Subcutaneous abdominal adipose tissue (tissue), 5 donors: ENCODE data around the gene NRIP2.

Source experiments
- H3K27ac ChIP-seq: one replicate; pipeline ENCODE4 v1.7.0; 2013; ENCODE audit warnings: low read depth, mild to moderate bottlenecking, inconsistent platforms, low read length, moderate library complexity
- H3K27me3 ChIP-seq, 5 donors: one replicate each; pipeline ENCODE4 v1.7.0; 2013; ENCODE audit warnings: low read length in 5 of 5, inconsistent platforms in 1 of 5; ENCODE audit not compliant: control insufficient read depth in 5 of 5, insufficient read depth in 4 of 5
- H3K36me3 ChIP-seq, 5 donors: one replicate each; pipeline ENCODE4 v1.7.0; 2013; ENCODE audit warnings: low read length in 5 of 5; ENCODE audit not compliant: control insufficient read depth in 5 of 5, insufficient read depth in 5 of 5
- H3K4me1 ChIP-seq, 5 donors: one replicate each; pipeline ENCODE4 v1.7.0; 2013; ENCODE audit warnings: low read length in 5 of 5, mild to moderate bottlenecking in 3 of 5, moderate library complexity in 1 of 5; ENCODE audit not compliant: control insufficient read depth in 5 of 5, insufficient read depth in 5 of 5
- H3K4me3 ChIP-seq, 5 donors: one replicate each; pipeline ENCODE4 v1.7.0; 2013; ENCODE audit warnings: low read length in 5 of 5, low read depth in 1 of 5
- H3K9ac ChIP-seq, 5 donors: one replicate each; pipeline ENCODE4 v1.7.0; 2013; ENCODE audit warnings: low read length in 5 of 5, mild to moderate bottlenecking in 4 of 5, moderate library complexity in 3 of 5
- H3K9me3 ChIP-seq, 5 donors: one replicate each; pipeline ENCODE4 v1.7.0; 2013; ENCODE audit warnings: low read length in 5 of 5; ENCODE audit not compliant: control insufficient read depth in 5 of 5
- donor health status: healthy.
- donor health status: healthy.
- donor health status: healthy.
- donor health status: healthy.
- donor health status: healthy.

The NRIP2 gene

GRCh38 chr12:2797721-2798418 is 37.0 kb downstream of the NRIP2 start:
- H3K27me3 ChIP-seq = no peaks in the 10 kb centered on the region
- no peaks in the 10 kb centered on the region for H3K9me3 ChIP-seq
- no peak overlapping the region for H3K4me3 ChIP-seq
- peaks cover 7 to 54% (median 54%) of the 10 kb centered on the region in 5 donors for H3K36me3 ChIP-seq
- H3K9ac ChIP-seq = no peak overlapping the region
- peak overlapping the region; percentile 18 for H3K27ac ChIP-seq
- H3K4me1 ChIP-seq = peaks cover 7 to 34% (median 29%) of the 10 kb centered on the region in 5 donors

GRCh38 chr12:2796187-2796666 is 38.6 kb downstream of the NRIP2 start:
- peaks cover 7 to 42% (median 40%) of the 10 kb centered on the region in 5 donors for H3K36me3 ChIP-seq
- peak overlapping the region; percentile 33 to 86 (median 79) for H3K9ac ChIP-seq
- H3K4me3 ChIP-seq = peak overlapping the region; percentile 80 to 89 (median 84)
- peak overlapping the region; percentile 70 for H3K27ac ChIP-seq
- H3K9me3 ChIP-seq = no peaks in the 10 kb centered on the region
- no peaks in the 10 kb centered on the region for H3K27me3 ChIP-seq
- peaks cover 7 to 32% (median 29%) of the 10 kb centered on the region in 5 donors for H3K4me1 ChIP-seq

- Histone ChIP-seq H3K4me3 (peak overlapping the region; percentile 80 to 89 (median 84)), H3K9ac (peak overlapping the region in 4 of 5 donors; percentile 72 to 86 (median 80)), H3K27me3 (no peaks in the 10 kb centered on the region), H3K4me1 (peaks cover 10 to 30% (median 27%) of the 10 kb centered on the region in 5 donors), H3K27ac (peak overlapping the region; percentile 88), H3K36me3 (peaks cover 7 to 36% (median 33%) of the 10 kb centered on the region in 5 donors), H3K9me3 (no peaks in the 10 kb centered on the region)
Observed at GRCh38 chr12:2795291-2796186, 39.3 kb downstream of the NRIP2 start.

GRCh38 chr12:2794736-2795289 is 40.0 kb downstream of the NRIP2 start, which contains the start of gene FKBP4:
TSS of gene FKBP4 (plus strand) at chr12:2794970. CDS start at chr12:2795140, 170 bp downstream.
- Histone ChIP-seq H3K4me3 (peak within 1 kb of the TSS; percentile 26 to 89 (median 84)), H3K27ac (peak within 1 kb of the TSS; percentile 88), H3K36me3 (peaks cover 7 to 29% (median 25%) of the 10 kb centered on the region in 5 donors), H3K27me3 (no peaks in the 10 kb centered on the region), H3K9me3 (no peaks in the 10 kb centered on the region), H3K9ac (peak within 1 kb of the TSS; percentile 68 to 86 (median 79)), H3K4me1 (peaks cover 10 to 30% (median 27%) of the 10 kb centered on the region in 5 donors)

DNA sequence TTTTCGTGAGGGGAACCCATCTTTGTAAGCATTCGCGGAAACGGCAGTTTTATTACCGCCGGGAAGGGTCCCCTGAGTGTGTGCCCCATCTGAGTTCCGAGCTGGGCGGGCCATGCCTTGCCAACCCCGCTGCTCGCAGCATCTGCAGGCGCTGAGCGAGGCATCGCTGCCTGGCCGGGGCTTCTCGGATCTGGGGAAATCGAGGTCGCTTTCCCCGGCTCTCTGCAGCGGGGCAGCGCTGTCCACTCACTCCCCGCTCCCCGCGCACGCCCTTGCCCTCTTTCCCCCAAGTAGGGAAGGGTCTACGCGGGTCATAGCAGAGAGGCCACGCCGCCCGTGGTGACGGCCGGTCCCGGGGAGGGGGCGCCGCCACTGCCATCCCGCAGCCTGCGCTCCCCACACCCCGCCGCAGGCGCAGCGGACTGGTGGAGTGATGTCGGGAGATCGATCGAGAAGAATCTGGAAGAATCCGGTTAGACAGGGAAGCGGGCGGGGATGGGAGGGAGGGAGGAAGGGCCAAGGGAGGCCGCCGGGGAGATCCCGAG is 40.6 kb downstream of the NRIP2 start:
- H3K36me3 ChIP-seq = peaks cover 2 to 24% (median 20%) of the 10 kb centered on the region in 5 donors
- peak overlapping the region; percentile 68 to 81 (median 70) for H3K9ac ChIP-seq
- H3K27ac ChIP-seq = peak overlapping the region; percentile 88
- peak overlapping the region; percentile 26 to 87 (median 81) for H3K4me3 ChIP-seq
- no peaks in the 10 kb centered on the region for H3K9me3 ChIP-seq
- H3K27me3 ChIP-seq = no peaks in the 10 kb centered on the region
- peaks cover 10 to 30% (median 27%) of the 10 kb centered on the region in 5 donors for H3K4me1 ChIP-seq

GRCh38 chr12:2793561-2793960 is 41.3 kb downstream of the NRIP2 start:
- Histone ChIP-seq H3K27me3 (no peaks in the 10 kb centered on the region), H3K9me3 (no peaks in the 10 kb centered on the region), H3K9ac (no peak overlapping the region), H3K4me1 (peaks cover 9 to 30% (median 27%) of the 10 kb centered on the region in 5 donors), H3K27ac (peak overlapping the region; percentile 88), H3K4me3 (no peak overlapping the region), H3K36me3 (peaks cover 0 to 17% (median 13%) of the 10 kb centered on the region in 5 donors)

- no peaks in the 10 kb centered on the region for H3K9me3 ChIP-seq
- H3K4me3 ChIP-seq = no peak overlapping the region
Observed at GRCh38 chr12:2792671-2793500, 41.9 kb downstream of the NRIP2 start.

GRCh38 chr12:2791089-2791488 is 43.7 kb downstream of the NRIP2 start:
- Histone ChIP-seq H3K27ac (no peak overlapping the region), H3K27me3 (no peaks in the 10 kb centered on the region), H3K4me3 (no peak overlapping the region), H3K36me3 (no peaks in the 10 kb centered on the region), H3K9ac (no peak overlapping the region), H3K9me3 (no peaks in the 10 kb centered on the region), H3K4me1 (peaks cover 2 to 14% (median 10%) of the 10 kb centered on the region in 5 donors)

More at GRCh38 chr12:2792671-2793500, 41.9 kb downstream of the NRIP2 start:
- H3K27ac ChIP-seq = no peak overlapping the region
- no peaks in the 10 kb centered on the region for H3K27me3 ChIP-seq
- H3K4me1 ChIP-seq = peaks cover 7 to 29% (median 26%) of the 10 kb centered on the region in 5 donors
- H3K9ac ChIP-seq = no peak overlapping the region
- peaks cover 0 to 10% (median 6%) of the 10 kb centered on the region in 5 donors for H3K36me3 ChIP-seq

GRCh38 chr12:2785017-2785416 is 49.8 kb downstream of the NRIP2 start:
- H3K27ac ChIP-seq = no peak overlapping the region
- H3K9me3 ChIP-seq = no peaks in the 10 kb centered on the region
- H3K27me3 ChIP-seq = no peaks in the 10 kb centered on the region
- H3K4me1 ChIP-seq = peaks cover 0 to 10% (median 6%) of the 10 kb centered on the region in 5 donors
- no peak overlapping the region for H3K4me3 ChIP-seq
- no peak overlapping the region for H3K9ac ChIP-seq
- H3K36me3 ChIP-seq = no peaks in the 10 kb centered on the region
